EL (cell line): ENCODE results near the gene FSTL4.
A peak's percentile ranks its signal among the peaks of the same experiment; 100 is the strongest.

Experiments
- DNase-seq: peaks from one replicate; pipeline ENCODE4 v3.0.0-alpha.2; 2016

FSTL4 gene

GRCh38 chr5:133314086-133314485 is 298.3 kb downstream of the FSTL4 start:
- no peak for DNase-seq

DNA sequence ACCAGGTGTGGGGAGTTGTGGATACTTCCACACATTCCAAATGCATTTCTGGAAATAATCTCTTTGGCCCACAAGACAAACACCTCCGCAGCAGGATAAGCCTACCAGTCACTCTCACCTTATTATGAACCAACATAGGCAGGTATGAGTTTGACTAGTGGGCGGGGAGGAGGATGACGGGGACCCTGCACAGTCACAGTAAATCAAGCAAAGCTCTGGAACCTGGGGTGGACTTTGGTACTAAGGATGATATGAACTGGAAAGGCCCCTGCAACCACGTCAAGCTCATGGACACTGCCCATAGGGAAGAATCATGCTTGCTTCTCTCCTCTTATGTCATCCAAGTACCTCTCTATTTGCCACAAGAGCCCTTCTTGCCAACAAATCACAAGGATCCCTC is 301.2 kb downstream of the FSTL4 start:
- no peak for DNase-seq

GRCh38 chr5:133309984-133310621 is 302.2 kb downstream of the FSTL4 start:
- no peak for DNase-seq

GRCh38 chr5:133309166-133309795 is 303.1 kb downstream of the FSTL4 start:
- DNase-seq = no peak

- DNase-seq = no peak
These were observed 305.1 kb downstream of the FSTL4 start for GRCh38 chr5:133307275-133307674.

- DNase-seq = no peak
These were observed 307.6 kb downstream of the FSTL4 start for GRCh38 chr5:133304707-133305216.

DNA sequence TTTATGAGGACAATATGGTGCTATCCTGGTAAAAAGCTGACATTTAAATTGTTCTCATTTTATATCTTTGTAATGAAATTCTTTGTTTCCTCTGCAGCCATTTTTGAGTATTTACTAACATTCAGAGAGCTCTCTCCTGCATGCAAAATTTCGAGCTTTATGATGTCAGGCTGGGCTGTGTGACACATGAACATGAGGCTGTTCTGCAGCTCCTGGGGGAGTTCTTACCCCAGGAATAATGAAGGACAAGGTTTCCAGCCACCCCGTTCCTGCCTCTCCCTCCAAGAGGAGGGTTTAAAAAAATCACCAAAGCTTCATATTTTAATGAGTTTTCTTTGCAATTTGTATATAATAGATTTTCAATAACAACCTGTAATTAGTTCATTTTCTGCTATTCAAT is 308.2 kb downstream of the FSTL4 start:
- DNase-seq = no peak

DNA sequence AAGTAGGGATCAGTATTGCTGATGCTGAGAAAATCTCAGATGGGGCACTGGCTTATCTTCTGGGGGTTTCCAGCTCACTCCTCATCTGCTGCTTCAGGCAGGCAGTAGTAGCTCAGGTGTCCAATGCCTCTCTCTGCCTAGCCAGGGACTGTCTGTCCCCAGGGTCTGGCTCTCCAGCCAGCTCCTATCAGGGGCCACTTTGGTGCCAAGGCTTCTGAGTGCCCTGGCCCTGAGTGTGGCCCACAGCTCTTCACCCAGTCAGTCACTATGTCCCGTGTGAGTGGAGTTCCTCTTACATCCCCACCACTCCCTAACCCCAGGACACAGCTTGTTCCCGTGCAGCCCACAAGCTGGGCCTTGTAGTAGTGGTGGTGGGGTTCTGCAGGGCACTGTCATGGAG is 309.0 kb downstream of the FSTL4 start:
- DNase-seq = no peak

GRCh38 chr5:133299728-133300127 is 312.6 kb downstream of the FSTL4 start:
- no peak for DNase-seq

DNA sequence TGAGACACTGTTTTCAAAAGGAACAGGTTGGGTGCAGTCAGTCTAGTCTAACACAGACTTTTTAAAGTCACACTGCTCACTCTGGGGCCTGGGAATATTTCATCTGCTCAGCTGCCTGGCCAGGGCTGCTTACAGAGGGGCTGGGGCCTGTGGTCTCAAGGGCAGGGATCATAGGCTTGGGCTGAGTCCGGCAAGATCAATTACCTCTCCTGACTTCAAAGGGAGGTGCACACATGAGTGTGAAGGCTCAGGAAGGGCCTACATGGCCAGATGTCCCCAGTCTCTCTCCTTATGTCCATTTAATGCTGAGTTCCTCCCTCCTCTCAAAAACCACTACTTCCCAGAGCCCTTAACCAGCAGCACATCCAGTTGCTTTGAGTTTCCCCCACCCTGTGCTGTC is 313.3 kb downstream of the FSTL4 start:
- no peak for DNase-seq

DNA sequence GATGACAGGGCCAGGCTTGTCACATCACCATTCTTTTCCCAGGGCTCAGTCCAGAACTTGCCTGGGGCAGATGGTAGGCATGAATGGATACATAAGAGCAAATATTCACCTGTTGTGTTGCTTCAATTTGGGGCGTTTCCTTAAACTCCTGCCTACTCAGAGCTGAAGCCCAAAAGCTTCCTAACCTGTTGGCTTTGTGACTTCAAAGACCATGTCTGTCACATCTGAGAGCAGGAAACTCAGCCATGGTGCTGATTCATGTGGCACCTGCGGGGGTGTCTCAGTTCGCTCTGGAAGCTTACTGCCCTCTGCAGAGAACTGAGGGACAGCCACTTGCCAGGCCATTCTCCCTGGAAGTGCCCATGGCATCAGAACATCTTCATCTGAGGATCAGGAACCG is 313.9 kb downstream of the FSTL4 start:
- DNase-seq = no peak

DNA sequence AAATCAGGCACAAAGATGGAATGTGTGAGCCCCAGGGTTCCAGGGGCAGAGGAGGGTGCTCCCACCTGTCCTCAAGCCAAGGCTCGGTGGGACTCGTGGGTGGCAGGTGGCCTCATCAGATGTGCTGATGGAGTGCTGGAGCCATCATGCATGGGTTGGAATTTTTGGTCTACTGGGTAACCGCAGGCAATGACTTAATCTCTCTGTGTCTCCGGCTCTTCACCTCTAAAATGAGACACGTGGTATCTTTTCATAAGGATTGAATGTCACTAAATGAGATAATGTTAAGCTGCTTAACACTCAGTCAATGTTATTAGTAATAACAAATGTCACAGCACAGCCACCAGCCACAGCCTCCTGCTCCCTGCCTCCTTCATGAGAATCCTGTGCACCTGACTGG is 315.0 kb downstream of the FSTL4 start:
- no peak for DNase-seq

DNA sequence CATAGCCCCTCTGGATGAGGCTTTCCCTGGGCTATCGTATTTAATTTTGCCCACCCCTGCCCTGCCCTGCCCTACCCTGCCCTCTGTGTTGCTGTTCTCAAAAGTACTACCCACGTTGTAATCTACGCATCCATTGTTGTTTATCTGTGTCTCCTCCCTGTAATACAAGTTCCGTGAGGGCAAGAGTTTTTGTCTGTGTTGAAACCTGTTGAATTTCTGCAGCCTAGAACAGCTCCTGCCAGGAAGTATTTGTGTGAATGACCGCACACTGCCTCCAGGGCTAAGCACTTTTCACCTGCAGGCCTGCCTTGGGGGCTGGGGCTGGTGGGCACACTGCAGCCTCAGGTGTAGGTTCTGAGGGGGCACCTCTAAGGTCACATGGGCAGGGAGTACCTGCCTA is 315.7 kb downstream of the FSTL4 start:
- no peak for DNase-seq

DNA sequence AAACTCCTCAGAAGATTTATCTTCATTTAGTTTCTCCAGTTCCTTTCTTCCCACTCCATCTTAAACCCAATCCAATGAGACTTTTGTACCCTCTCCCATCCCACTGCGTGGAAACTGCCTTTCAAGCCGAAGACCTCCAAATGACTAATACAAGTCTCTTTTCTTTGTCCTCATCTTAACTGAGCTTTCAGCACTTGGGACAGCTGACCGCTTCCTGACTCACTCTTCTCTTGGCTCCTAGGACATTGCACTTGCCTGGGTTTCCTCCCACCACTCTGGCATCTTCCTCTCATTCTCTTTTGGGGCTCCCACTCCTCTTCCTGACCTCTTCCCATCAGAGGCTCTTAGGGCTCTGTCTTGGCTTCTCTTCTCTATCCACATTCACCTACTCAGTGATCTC is 316.8 kb downstream of the FSTL4 start:
- DNase-seq = no peak

DNA sequence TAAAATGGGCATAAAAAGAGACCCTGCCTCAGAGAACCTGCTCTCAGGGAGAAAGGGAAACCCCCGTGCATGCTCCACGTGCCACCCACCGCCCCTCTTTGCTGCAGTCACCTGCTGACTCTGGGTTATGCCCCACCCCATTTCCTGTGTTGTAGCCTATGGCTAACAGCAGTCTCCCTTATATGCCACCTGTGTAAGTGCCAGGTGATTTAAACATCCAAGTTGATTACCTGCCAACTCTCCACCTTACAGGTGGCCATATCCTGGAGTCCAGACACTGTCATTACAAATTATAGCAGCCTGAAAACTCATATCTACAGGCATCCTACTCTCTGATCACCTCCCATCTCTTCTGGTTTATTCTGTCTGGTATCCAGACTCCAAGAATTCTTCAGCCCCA is 318.0 kb downstream of the FSTL4 start:
- DNase-seq = no peak

DNA sequence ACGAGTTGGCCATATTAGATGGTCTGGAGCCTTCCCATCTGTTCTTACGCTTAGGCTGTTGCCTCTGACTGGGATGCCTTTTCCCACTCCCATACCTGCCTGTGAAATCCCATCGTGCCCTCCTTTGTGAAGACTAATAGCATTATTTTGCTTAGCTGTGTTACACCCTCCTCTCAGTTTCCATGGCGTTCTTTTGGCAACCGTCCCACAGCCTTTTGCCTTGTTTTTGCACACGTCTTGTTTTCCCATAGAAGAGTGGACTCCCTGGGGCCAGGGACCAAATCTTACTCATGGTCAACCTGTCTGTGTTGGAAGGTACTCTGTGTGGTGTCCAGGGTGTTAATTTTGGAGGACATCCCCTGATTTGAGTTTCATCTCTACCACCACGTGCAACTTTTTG is 318.4 kb downstream of the FSTL4 start:
- no peak for DNase-seq

GRCh38 chr5:133292300-133292699 is 320.0 kb downstream of the FSTL4 start:
- no peak for DNase-seq

DNA sequence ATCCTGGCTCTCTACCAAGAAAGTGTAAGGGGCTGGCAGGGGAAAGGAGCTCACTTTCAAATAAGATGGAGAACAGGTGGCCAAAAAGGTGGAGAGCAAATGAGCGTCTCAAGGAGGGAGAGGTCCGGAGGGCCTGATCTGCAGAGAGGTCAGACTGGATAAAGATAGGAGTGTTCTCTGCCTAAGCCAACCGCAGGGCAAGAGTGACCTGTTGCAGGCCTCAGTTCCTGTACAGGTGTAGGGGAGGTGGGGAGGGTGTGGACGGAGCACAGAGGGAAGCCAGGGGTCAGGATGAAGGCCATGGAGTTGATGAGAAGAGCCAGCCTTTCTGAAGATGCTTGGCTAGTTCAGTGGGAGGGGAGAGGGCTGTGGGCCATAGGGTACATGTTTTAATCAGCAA is 320.8 kb downstream of the FSTL4 start:
- DNase-seq = no peak

DNA sequence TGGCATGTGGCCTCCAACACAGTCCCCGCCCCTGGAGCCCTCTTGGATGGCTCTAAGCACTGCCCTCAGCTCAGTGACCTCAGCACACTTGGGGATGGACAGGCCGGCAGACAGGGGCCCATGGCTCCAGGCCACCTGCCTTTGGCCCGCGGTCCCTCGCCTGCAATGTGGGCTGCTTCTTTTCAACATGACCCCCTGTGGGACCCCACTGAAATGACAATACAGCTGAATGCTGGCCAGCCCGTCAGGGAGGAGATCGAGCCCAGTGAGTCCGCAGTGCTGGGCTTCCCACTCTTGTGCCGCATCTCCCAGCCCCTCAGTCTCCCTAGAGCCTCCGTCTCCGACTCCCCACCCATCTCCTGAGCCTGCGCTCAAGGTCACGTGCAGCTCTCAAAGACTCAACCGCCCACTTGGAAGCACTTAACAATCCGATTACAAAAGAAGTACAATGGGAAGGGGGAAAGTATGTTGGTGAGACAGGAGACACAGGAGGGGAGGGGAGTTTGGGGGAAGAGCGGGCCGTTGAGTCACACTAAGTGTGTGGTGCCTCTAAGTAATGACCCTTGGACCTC is 321.6 kb downstream of the FSTL4 start:
- no peak for DNase-seq

GRCh38 chr5:133289686-133290367 is 322.5 kb downstream of the FSTL4 start:
- no peak for DNase-seq

- peak; percentile 29 for DNase-seq
These were observed 324.8 kb downstream of the FSTL4 start for GRCh38 chr5:133287500-133287899.

- no peak for DNase-seq
These were observed 325.9 kb downstream of the FSTL4 start for GRCh38 chr5:133286483-133286882.

DNA sequence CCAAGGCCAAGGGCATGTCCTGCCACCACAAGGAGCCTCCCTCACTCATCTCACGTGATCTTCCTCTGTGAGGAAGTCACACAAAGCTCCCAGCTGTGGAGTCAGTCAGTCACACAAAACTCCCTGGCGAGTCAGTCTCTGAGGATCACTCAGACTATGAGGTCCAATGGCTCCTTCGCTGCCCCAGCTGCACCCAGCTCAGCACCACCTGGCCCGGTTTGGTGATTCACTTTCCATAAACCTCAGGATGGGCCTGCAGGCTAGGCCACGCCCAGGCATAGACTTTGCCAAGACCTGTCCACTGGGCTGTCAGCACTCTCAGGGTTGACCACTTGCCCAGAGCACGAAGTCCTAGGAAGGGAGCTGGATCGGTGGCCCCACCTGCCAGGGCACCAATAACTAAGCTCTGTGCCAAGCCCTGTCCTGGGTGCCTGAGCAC is 326.7 kb downstream of the FSTL4 start:
- DNase-seq = peak; percentile 54

DNA sequence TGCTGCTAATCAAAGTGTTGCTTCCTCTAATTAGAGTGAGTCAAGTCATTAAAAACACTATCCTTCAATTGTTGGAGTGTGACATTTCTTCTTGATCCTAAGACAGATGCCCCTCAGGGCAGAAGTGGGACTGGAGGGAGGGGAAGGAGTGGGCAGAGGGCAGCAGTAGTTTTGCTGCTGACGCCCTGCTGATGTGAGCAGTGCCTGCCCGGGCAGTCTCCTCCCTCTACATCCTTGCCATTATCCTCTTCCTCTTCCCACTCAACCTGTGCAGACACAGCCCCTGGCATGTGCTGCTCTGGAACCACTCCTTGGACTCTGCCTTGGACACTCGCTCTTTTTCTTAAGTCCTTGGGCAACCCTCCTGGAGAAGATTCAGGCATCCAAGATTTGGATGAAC is 328.0 kb downstream of the FSTL4 start:
- no peak for DNase-seq
